PC-9 (cell line): ENCODE measurements around the gene KIF5A. TPM values are rescaled to one million over a fixed set of nuclear protein-coding genes. Genes with fewer than 3 reads are reported as not detected.

Experiments
- BruUV-seq: library from RNA; stranded (reverse); fragments of 400-500 nt; replicated peaks from 2 replicates; lab custom pipeline; 2021; lab: Mats Ljungman, UMichigan
- CTCF ChIA-PET: fragments of 300-600 bp; sonication (Branson Sonifier 250); formaldehyde crosslinking; loops from one replicate; lab custom pipeline; 2022; ENCODE audit warnings: antibody characterized with exemption; lab: Charles Lee
- POLR2A ChIA-PET: fragments of 300-600 bp; sonication (Branson Sonifier 250); formaldehyde crosslinking; loops from one replicate; lab custom pipeline; 2022; ENCODE audit warnings: antibody characterized with exemption; ENCODE audit not compliant: unreplicated experiment; lab: Charles Lee
- DNase-seq, 2 experiments: peaks; one replicate each; pipeline versions ENCODE4 v3.0.0 to v3.0.0-alpha.2; 2015 to 2022; ENCODE audit warnings: mixed read lengths in 1 of 2
- H2AFZ ChIP-seq: fragments of 200-600 bp; sonication (generic); 2 replicates; pipeline ENCODE4 v1.8.1; 2017; ENCODE audit warnings: antibody characterized with exemption
- H3F3A ChIP-seq: fragments of 200-600 bp; sonication (generic); 2 replicates; pipeline ENCODE4 v1.8.1; 2017; ENCODE audit warnings: antibody characterized with exemption, mild to moderate bottlenecking, low read depth; ENCODE audit not compliant: insufficient read depth
- H3K27ac ChIP-seq: fragments of 200-600 bp; sonication (generic); 2 replicates; pipeline ENCODE4 v1.6.1; 2016; ENCODE audit warnings: mixed run types
- H3K27me3 ChIP-seq: fragments of 200-600 bp; sonication (generic); 2 replicates; pipeline ENCODE4 v1.6.1; 2016; ENCODE audit warnings: low read depth, mixed run types; ENCODE audit not compliant: insufficient read depth
- H3K36me3 ChIP-seq: fragments of 200-600 bp; sonication (generic); 2 replicates; pipeline ENCODE4 v1.6.1; 2016; ENCODE audit warnings: low read depth, mixed run types
- H3K4me1 ChIP-seq: fragments of 200-600 bp; sonication (generic); replicated peaks from 2 replicates; pipeline ENCODE4 v1.6.1; 2016; ENCODE audit warnings: mixed run types; ENCODE audit not compliant: insufficient read depth
- H3K4me2 ChIP-seq: fragments of 200-600 bp; sonication (generic); 2 replicates; pipeline ENCODE4 v1.6.1; 2017; ENCODE audit warnings: mixed run types
- H3K4me3 ChIP-seq: fragments of 200-600 bp; sonication (generic); 2 replicates; pipeline ENCODE4 v1.6.1; 2016; ENCODE audit warnings: mixed run types
- H3K79me2 ChIP-seq: fragments of 200-600 bp; sonication (generic); 2 replicates; pipeline ENCODE4 v1.6.1; 2017; ENCODE audit warnings: low read depth, mixed run types
- H3K9me2 ChIP-seq: fragments of 200-600 bp; sonication (generic); 2 replicates; pipeline ENCODE4 v1.8.1; 2017; ENCODE audit warnings: mild to moderate bottlenecking; ENCODE audit not compliant: insufficient read depth
- H3K9me3 ChIP-seq: fragments of 200-600 bp; sonication (generic); 2 replicates; pipeline ENCODE4 v1.8.1; 2016; ENCODE audit warnings: low read depth; ENCODE audit not compliant: insufficient read depth
- H4K20me1 ChIP-seq: fragments of 200-600 bp; sonication (generic); 2 replicates; pipeline ENCODE4 v1.8.1; 2017; ENCODE audit not compliant: insufficient read depth
- CTCF ChIP-seq: fragments of 200-600 bp; sonication (generic); conservative IDR thresholded peaks from 2 replicates; pipeline ENCODE4 v1.6.1; 2017; ENCODE audit warnings: mixed run types, antibody characterized with exemption, mild to moderate bottlenecking, moderate library complexity
- EZH2 ChIP-seq: fragments of 200-600 bp; sonication (generic); IDR thresholded peaks from 2 replicates; pipeline ENCODE4 v1.8.0; 2017; ENCODE audit warnings: antibody characterized with exemption, low read depth
- intact Hi-C: fragments of 100-400 bp; cut with micrococcal nuclease; formaldehyde crosslinking; loops from one replicate; pipeline ENCODE4 v1.10.0; 2022; ENCODE audit not compliant: unreplicated experiment
- total RNA-seq: library from RNA; stranded (reverse); gene quantifications from 2 replicates; pipeline ENCODE4 v1.2.3, GENCODE V29; 2021

Gene KIF5A
- total RNA-seq, 1 experiment from 2014 or later, result 0.07 TPM

- no peak for TF ChIP-seq EZH2
- no peak for TF ChIP-seq CTCF
- Histone ChIP-seq H4K20me1 (no peaks in the 10 kb centered on the region), H3K27me3 (peaks cover 21% of the 10 kb centered on the region), H3K27ac (no peak overlapping the region), H3K9me3 (no peaks in the 10 kb centered on the region), H3K4me2 (no peak overlapping the region), H3K79me2 (no peaks in the 10 kb centered on the region), H2AFZ (no peak overlapping the region), H3K4me1 (no peaks in the 10 kb centered on the region), H3K36me3 (no peaks in the 10 kb centered on the region), H3F3A (no peaks in the 10 kb centered on the region), H3K9me2 (no peaks in the 10 kb centered on the region), H3K4me3 (no peak overlapping the region)
- CTCF ChIA-PET, result no interaction called here
- DNase-seq, result no peak
- no TSS peak for BruUV-seq
- POLR2A ChIA-PET, result no interaction called here
- intact Hi-C loops, result no loop called here
These were observed 22.3 kb downstream of the KIF5A start for GRCh38 chr12:57571926-57572762.

- DNase-seq, result no peak
- Histone ChIP-seq H3K4me1 (no peaks in the 10 kb centered on the region), H3K27ac (no peak overlapping the region), H2AFZ (no peak overlapping the region), H3K4me2 (no peak overlapping the region), H3K27me3 (peaks cover 5% of the 10 kb centered on the region; the same call in 1 of the 2 replicates), H3K9me2 (no peaks in the 10 kb centered on the region), H3K4me3 (no peak overlapping the region), H3K9me3 (no peaks in the 10 kb centered on the region), H4K20me1 (no peaks in the 10 kb centered on the region), H3K79me2 (no peaks in the 10 kb centered on the region), H3K36me3 (no peaks in the 10 kb centered on the region), H3F3A (no peaks in the 10 kb centered on the region)
- ChIA-PET CTCF (interaction anchor here (0.7 kb wide), 1 partner anchor 46 kb away, joined by 3 read pairs; no protein-coding TSS in a partner anchor), POLR2A (no interaction called here)
- intact Hi-C loops, result no loop called here
- BruUV-seq, result no TSS peak
- TF ChIP-seq EZH2 (no peak), CTCF (no peak)
These were observed 25.0 kb downstream of the KIF5A start for GRCh38 chr12:57574795-57575194.

- Histone ChIP-seq H4K20me1 (no peaks in the 10 kb centered on the region), H3K27me3 (peaks cover 10% of the 10 kb centered on the region; the same call in 1 of the 2 replicates), H3K79me2 (no peaks in the 10 kb centered on the region), H3F3A (no peaks in the 10 kb centered on the region), H3K4me2 (no peak overlapping the region), H2AFZ (no peak overlapping the region), H3K4me3 (no peak overlapping the region), H3K9me3 (no peaks in the 10 kb centered on the region), H3K4me1 (no peaks in the 10 kb centered on the region), H3K9me2 (no peaks in the 10 kb centered on the region), H3K36me3 (no peaks in the 10 kb centered on the region), H3K27ac (no peak overlapping the region)
- intact Hi-C loops, result no loop called here
- TF ChIP-seq CTCF (no peak), EZH2 (no peak)
- CTCF ChIA-PET, result no interaction called here
- DNase-seq, result no peak
- BruUV-seq, result no TSS peak
- POLR2A ChIA-PET, result interaction anchor here (0.6 kb wide), 1 partner anchor 49 kb away, joined by 5 read pairs; no protein-coding TSS in a partner anchor
These were observed 26.1 kb downstream of the KIF5A start for GRCh38 chr12:57575771-57576612.
